ENCODE data around the gene TMEM91. TPM values are rescaled to one million over a fixed set of nuclear protein-coding genes. Genes with fewer than 3 reads are reported as not detected.

Gene TMEM91
- total and polyA plus RNA-seq, 9 of the 15 experiments (the other 6 are each of a cell fraction or from before 2014, with no cell fraction given): 1.2 to 5.2 (median 2.7) TPM

DNA sequence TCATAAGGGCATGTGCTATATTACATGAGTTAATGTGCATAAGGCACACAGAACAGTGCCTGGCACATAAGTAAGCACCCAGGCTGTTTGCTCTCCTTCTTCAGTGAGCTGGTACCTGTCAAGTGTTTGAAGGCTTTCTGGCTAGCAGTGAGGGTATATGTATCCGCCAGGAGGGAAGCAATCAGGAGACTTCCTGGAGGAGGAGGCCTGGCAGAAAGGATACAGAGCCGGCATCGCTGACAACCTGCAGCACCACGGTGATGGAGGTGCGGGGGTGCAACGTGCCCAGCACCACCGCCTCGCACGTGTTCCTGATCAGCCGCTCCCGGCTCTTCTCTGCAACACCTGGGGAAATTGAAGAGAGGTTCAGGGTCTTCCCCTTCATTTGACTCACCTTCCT is 15.3 kb downstream of the TMEM91 start:
- peaks cover 13 to 17% of the 10 kb centered on the region in 2 experiments; a peak in 4 of 5 replicates for H3K4me1 ChIP-seq (replicated peaks in 1 of 2; ENCODE audit: control insufficient read depth in 2 of 2, insufficient read depth in 2 of 2, low read length in 2 of 2)
- in situ Hi-C loops (cut with MboI): no loop called here
- H3K4me2 ChIP-seq (ENCODE audit: insufficient read depth, low read length): no peak overlapping the region
- no peak for TF ChIP-seq CBFB (CRISPR knock-in tag; IDR thresholded peaks at IDR 0.05)
- no peak for TF ChIP-seq MAZ (CRISPR knock-in tag; conservative IDR thresholded peaks at IDR 0.05 in 1 of 2, IDR thresholded peaks at IDR 0.05 in 1 of 2)
- TF ChIP-seq, protein P1, sequence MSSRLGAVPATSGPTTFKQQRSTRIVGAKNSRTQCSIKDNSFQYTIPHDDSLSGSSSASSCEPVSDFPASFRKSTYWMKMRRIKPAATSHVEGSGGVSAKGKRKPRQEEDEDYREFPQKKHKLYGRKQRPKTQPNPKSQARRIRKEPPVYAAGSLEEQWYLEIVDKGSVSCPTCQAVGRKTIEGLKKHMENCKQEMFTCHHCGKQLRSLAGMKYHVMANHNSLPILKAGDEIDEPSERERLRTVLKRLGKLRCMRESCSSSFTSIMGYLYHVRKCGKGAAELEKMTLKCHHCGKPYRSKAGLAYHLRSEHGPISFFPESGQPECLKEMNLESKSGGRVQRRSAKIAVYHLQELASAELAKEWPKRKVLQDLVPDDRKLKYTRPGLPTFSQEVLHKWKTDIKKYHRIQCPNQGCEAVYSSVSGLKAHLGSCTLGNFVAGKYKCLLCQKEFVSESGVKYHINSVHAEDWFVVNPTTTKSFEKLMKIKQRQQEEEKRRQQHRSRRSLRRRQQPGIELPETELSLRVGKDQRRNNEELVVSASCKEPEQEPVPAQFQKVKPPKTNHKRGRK (tag; IDR thresholded peaks at IDR 0.05): no peak
- no peak for TF ChIP-seq RFX7 (CRISPR knock-in tag; IDR thresholded peaks at IDR 0.05)
- TF ChIP-seq PHB (CRISPR knock-in tag; IDR thresholded peaks at IDR 0.05): no peak
- TF ChIP-seq ZNF12 (CRISPR knock-in tag; IDR thresholded peaks at IDR 0.05): no peak
- TF ChIP-seq ZNF282 (CRISPR knock-in tag; IDR thresholded peaks at IDR 0.05): no peak
- peak; percentile 91 for TF ChIP-seq ZFP36 (IDR thresholded peaks at IDR 0.05; ENCODE audit: low read depth, low read length, partially characterized antibody)
- no peak for TF ChIP-seq KLF1 (tag; IDR thresholded peaks at IDR 0.05)
- TF ChIP-seq RBM25 (IDR thresholded peaks at IDR 0.05; ENCODE audit: low read depth, low read length, severe bottlenecking): peak; percentile 10
- no peak for TF ChIP-seq RUNX1 (IDR thresholded peaks at IDR 0.05; ENCODE audit: low read depth)
- WGBS (ENCODE audit: insufficient coverage, low coverage, missing lambda C conversion rate): 83% methylated on average over 11 of the region's 11 CpGs
- CTCF ChIA-PET (ENCODE audit: low intra/inter-chr PET ratio): no interaction called here
- no peak overlapping the region for H2AFZ ChIP-seq (ENCODE audit: low read depth, low read length)
- H3K79me2 ChIP-seq (ENCODE audit: control insufficient read depth, insufficient read depth, low read length): peaks cover 25% of the 10 kb centered on the region
- no peaks in the 10 kb centered on the region for H3K9me3 ChIP-seq (replicated peaks; ENCODE audit: control insufficient read depth, insufficient read depth, low read depth, low read length)
- FAIRE-seq (no peak), DNase-seq (ENCODE audit: extremely low read depth in 1 of 4, low spot score in 3 of 4) (no peak), ATAC-seq (no peak)
- H3K9ac ChIP-seq (ENCODE audit: insufficient read depth in 1 of 2, low read depth in 2 of 2, low read length in 2 of 2): no peak overlapping the region
- no peaks in the 10 kb centered on the region for H4K20me1 ChIP-seq (replicated peaks; ENCODE audit: control insufficient read depth, insufficient read depth, low read length)
- intact Hi-C loops (cut with micrococcal nuclease): no loop called here
- no peaks in the 10 kb centered on the region for H3K27me3 ChIP-seq (ENCODE audit: control insufficient read depth in 2 of 2, insufficient read depth in 2 of 2, low read length in 2 of 2)
- POLR2A ChIA-PET: no interaction called here
- no TSS peak for BruUV-seq (replicated peaks)
- H3K4me3 ChIP-seq: no peak overlapping the region
- no peaks in the 10 kb centered on the region for H3K9me1 ChIP-seq (ENCODE audit: control insufficient read depth, insufficient read depth, low read length)
- H3K27ac ChIP-seq (ENCODE audit: extremely low read depth, low read depth, low read length): no peak overlapping the region
- peaks cover 60% of the 10 kb centered on the region; the same call in 2 of the 3 replicates for H3K36me3 ChIP-seq (ENCODE audit: control insufficient read depth, insufficient read depth, low read length)

Measured in K562 (cell line).